ENCODE data around the gene HIPK2.

Gene HIPK2

DNA sequence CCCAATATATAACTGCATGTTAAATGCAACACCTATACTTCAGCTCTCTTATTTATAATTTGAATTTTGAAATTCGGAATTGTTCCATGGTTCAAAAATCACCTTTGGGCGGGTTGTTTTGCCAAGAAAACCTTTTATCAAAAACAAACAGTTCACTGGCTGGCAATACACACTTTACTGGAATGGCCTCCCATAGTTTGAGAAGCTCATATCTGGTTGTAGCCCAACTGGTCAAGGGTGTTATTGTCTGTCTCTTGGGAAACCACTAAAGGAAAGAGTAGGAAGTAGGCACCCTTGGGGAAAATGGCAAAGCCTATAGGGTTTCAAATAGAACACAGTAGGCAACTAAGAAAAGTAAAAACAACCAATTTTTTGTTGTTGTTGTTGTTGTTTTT, 117.9 kb downstream of the HIPK2 start:
- H3K9ac ChIP-seq (ENCODE audit: low read length), result no peak overlapping the region
- no peak overlapping the region for H3K4me2 ChIP-seq (ENCODE audit: low read length)
- no peak overlapping the region for H2AFZ ChIP-seq (ENCODE audit: low read length)
- H3K4me1 ChIP-seq (ENCODE audit: insufficient read depth, low read length, severe bottlenecking), result no peaks in the 10 kb centered on the region
- no peaks in the 10 kb centered on the region for H3F3A ChIP-seq (ENCODE audit: insufficient read depth, low read length)
- no peaks in the 10 kb centered on the region for H3K9me2 ChIP-seq (ENCODE audit: low read depth, low read length)
- H3K79me2 ChIP-seq (ENCODE audit: insufficient read depth, low read length), result no peaks in the 10 kb centered on the region
- no peaks in the 10 kb centered on the region for H3K27me3 ChIP-seq (ENCODE audit: insufficient read depth, low read length)
- no peaks in the 10 kb centered on the region for H3K9me3 ChIP-seq (ENCODE audit: low read length)
- H3K4me3 ChIP-seq (ENCODE audit: low read depth, low read length, poor library complexity, severe bottlenecking), result no peak overlapping the region
- no peak for TF ChIP-seq EZH2 (IDR thresholded peaks at IDR 0.05; ENCODE audit: borderline replicate concordance, low read length)
- TF ChIP-seq, protein P1, sequence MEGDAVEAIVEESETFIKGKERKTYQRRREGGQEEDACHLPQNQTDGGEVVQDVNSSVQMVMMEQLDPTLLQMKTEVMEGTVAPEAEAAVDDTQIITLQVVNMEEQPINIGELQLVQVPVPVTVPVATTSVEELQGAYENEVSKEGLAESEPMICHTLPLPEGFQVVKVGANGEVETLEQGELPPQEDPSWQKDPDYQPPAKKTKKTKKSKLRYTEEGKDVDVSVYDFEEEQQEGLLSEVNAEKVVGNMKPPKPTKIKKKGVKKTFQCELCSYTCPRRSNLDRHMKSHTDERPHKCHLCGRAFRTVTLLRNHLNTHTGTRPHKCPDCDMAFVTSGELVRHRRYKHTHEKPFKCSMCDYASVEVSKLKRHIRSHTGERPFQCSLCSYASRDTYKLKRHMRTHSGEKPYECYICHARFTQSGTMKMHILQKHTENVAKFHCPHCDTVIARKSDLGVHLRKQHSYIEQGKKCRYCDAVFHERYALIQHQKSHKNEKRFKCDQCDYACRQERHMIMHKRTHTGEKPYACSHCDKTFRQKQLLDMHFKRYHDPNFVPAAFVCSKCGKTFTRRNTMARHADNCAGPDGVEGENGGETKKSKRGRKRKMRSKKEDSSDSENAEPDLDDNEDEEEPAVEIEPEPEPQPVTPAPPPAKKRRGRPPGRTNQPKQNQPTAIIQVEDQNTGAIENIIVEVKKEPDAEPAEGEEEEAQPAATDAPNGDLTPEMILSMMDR (IDR thresholded peaks at IDR 0.05; ENCODE audit: low read length), result no peak
- no peaks in the 10 kb centered on the region for H4K20me1 ChIP-seq (ENCODE audit: insufficient read depth, low read length)
- H3K36me3 ChIP-seq (ENCODE audit: insufficient read depth, low read length), result no peaks in the 10 kb centered on the region
- no peak overlapping the region for H3K27ac ChIP-seq (ENCODE audit: low read depth, low read length, poor library complexity, severe bottlenecking)

DNA sequence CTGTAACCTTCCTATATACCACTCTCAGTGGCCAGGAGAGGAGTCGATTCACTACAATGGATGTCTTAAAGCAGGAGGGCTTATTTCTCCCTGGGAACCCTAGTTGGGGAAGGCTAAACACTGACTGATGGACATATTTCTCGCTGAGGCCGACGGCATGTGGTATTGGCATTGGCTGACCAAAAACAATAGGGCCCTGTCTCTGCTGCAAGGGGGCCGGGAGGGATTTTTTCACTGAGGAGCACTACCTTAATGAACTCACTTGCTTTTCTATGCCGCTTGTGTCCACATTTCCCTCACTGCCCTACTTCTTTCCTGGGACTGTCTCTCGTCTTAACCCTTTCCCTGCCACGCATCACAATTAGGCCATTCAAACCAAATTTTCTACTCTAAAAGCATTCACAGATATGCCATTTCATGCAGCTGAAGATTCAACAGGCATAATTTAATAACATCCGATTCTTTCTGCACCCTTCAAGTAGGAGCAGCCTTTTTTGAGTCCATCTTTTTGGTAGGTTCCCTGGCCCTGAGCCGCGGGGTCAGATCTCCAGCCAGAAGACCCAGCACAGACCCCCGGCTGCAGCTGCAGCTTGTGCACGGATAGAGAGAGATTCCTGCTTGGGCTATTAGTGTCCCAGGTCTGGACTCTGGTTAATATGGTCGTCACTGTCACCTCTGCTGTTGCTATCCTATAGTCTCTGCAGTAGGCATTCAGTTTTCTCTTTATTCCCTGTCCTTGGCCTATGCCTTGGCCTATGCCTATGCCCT, 118.7 kb downstream of the HIPK2 start:
- H3K4me2 ChIP-seq (ENCODE audit: low read length), result no peak overlapping the region

DNA sequence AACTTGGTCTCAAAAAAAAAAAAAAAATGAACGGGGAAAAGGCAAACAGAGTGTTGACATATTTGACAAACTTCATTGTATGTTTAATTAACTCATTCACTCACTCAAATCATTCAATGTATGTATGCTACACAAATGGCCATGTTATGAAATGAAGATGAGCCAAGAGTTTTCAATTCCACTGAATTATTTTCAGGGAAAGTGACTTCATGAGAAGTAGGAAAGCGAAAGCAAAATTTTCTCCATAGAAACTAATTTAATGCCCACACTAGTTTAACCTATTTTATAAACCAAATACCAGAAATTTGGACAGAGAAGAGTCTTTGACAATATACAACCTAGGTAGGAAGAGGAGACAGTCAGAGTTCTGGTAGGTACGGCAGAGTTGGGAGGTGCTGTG, 119.5 kb downstream of the HIPK2 start:
- no peaks in the 10 kb centered on the region for H4K20me1 ChIP-seq (ENCODE audit: insufficient read depth, low read length)
- no peak overlapping the region for H3K4me3 ChIP-seq (ENCODE audit: low read depth, low read length, poor library complexity, severe bottlenecking)
- TF ChIP-seq, protein P1 (IDR thresholded peaks at IDR 0.05; ENCODE audit: low read length), result no peak
- TF ChIP-seq EZH2 (IDR thresholded peaks at IDR 0.05; ENCODE audit: borderline replicate concordance, low read length), result no peak
- no peaks in the 10 kb centered on the region for H3F3A ChIP-seq (ENCODE audit: insufficient read depth, low read length)
- no peak overlapping the region for H2AFZ ChIP-seq (ENCODE audit: low read length)
- H3K4me1 ChIP-seq (ENCODE audit: insufficient read depth, low read length, severe bottlenecking), result no peaks in the 10 kb centered on the region
- H3K27me3 ChIP-seq (ENCODE audit: insufficient read depth, low read length), result peaks cover 11% of the 10 kb centered on the region; the same call in 1 of the 2 replicates
- H3K79me2 ChIP-seq (ENCODE audit: insufficient read depth, low read length), result no peaks in the 10 kb centered on the region
- no peak overlapping the region for H3K9ac ChIP-seq (ENCODE audit: low read length)
- H3K36me3 ChIP-seq (ENCODE audit: insufficient read depth, low read length), result no peaks in the 10 kb centered on the region
- no peaks in the 10 kb centered on the region for H3K9me2 ChIP-seq (ENCODE audit: low read depth, low read length)
- no peaks in the 10 kb centered on the region for H3K9me3 ChIP-seq (ENCODE audit: low read length)
- H3K4me2 ChIP-seq (ENCODE audit: low read length), result no peak overlapping the region
- no peak overlapping the region for H3K27ac ChIP-seq (ENCODE audit: low read depth, low read length, poor library complexity, severe bottlenecking)

More for the DNA sequence above, 118.7 kb downstream of the HIPK2 start:
- H2AFZ ChIP-seq (ENCODE audit: low read length), result no peak overlapping the region
- no peaks in the 10 kb centered on the region for H3K36me3 ChIP-seq (ENCODE audit: insufficient read depth, low read length)
- no peak overlapping the region for H3K27ac ChIP-seq (ENCODE audit: low read depth, low read length, poor library complexity, severe bottlenecking)
- no peaks in the 10 kb centered on the region for H4K20me1 ChIP-seq (ENCODE audit: insufficient read depth, low read length)
- no peak overlapping the region for H3K4me3 ChIP-seq (ENCODE audit: low read depth, low read length, poor library complexity, severe bottlenecking)
- no peaks in the 10 kb centered on the region for H3F3A ChIP-seq (ENCODE audit: insufficient read depth, low read length)
- H3K79me2 ChIP-seq (ENCODE audit: insufficient read depth, low read length), result no peaks in the 10 kb centered on the region
- H3K9me3 ChIP-seq (ENCODE audit: low read length), result no peaks in the 10 kb centered on the region
- peaks cover 8% of the 10 kb centered on the region; the same call in 1 of the 2 replicates for H3K27me3 ChIP-seq (ENCODE audit: insufficient read depth, low read length)
- H3K9ac ChIP-seq (ENCODE audit: low read length), result no peak overlapping the region
- H3K9me2 ChIP-seq (ENCODE audit: low read depth, low read length), result no peaks in the 10 kb centered on the region
- no peak for TF ChIP-seq EZH2 (IDR thresholded peaks at IDR 0.05; ENCODE audit: borderline replicate concordance, low read length)
- no peaks in the 10 kb centered on the region for H3K4me1 ChIP-seq (ENCODE audit: insufficient read depth, low read length, severe bottlenecking)

DNA sequence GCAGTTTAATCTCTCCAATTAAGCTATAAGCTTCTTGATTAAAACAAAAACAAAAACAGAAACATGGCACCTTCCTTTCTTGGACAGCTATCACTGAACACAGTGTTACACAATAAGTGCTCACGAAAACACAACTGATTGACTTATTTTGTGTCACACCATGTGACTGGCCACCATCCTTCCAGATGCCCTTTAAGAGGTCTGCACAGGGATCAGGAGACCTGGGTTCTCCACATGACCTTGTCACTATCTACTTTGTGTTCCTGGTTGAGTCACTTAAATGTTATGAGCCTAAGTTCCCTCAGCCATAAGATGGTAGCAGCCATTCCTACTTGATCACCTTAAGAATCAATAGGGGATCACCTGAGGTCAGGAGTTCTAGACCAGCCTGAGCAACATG, 120.1 kb downstream of the HIPK2 start:
- Histone ChIP-seq H3K4me3 (ENCODE audit: low read depth, low read length, poor library complexity, severe bottlenecking) (no peak overlapping the region), H4K20me1 (ENCODE audit: insufficient read depth, low read length) (no peaks in the 10 kb centered on the region), H3K27me3 (ENCODE audit: insufficient read depth, low read length) (peaks cover 11% of the 10 kb centered on the region; the same call in 1 of the 2 replicates)

More for the DNA sequence above, 120.1 kb downstream of the HIPK2 start:
- Histone ChIP-seq H3K36me3 (ENCODE audit: insufficient read depth, low read length) (no peaks in the 10 kb centered on the region), H3F3A (ENCODE audit: insufficient read depth, low read length) (no peaks in the 10 kb centered on the region), H3K4me1 (ENCODE audit: insufficient read depth, low read length, severe bottlenecking) (no peaks in the 10 kb centered on the region), H3K9ac (ENCODE audit: low read length) (no peak overlapping the region), H3K4me2 (ENCODE audit: low read length) (no peak overlapping the region), H3K9me3 (ENCODE audit: low read length) (no peaks in the 10 kb centered on the region), H2AFZ (ENCODE audit: low read length) (no peak overlapping the region), H3K79me2 (ENCODE audit: insufficient read depth, low read length) (no peaks in the 10 kb centered on the region), H3K27ac (ENCODE audit: low read depth, low read length, poor library complexity, severe bottlenecking) (no peak overlapping the region), H3K9me2 (ENCODE audit: low read depth, low read length) (no peaks in the 10 kb centered on the region)
- TF ChIP-seq EZH2 (IDR thresholded peaks at IDR 0.05; ENCODE audit: borderline replicate concordance, low read length), result no peak
- TF ChIP-seq, protein P1 (IDR thresholded peaks at IDR 0.05; ENCODE audit: low read length), result no peak

Data from OCI-LY1 (cell line).